Trophoblast cell (in vitro differentiated cells and primary cell): Measurements from ENCODE around the gene PARN.
"Not testable (repeated sequence)": the region's sequence is repeated elsewhere in the genome, so short reads cannot be mapped to it uniquely, and the experiment has no call there.

Experiments used
- DNase-seq, 2 donors: peaks; one replicate each; pipeline ENCODE4 v3.0.0-alpha.2; 2016
- H2AFZ ChIP-seq: 2 replicates; pipeline ENCODE4 v1.6.1; 2013; ENCODE audit warnings: low read length, moderate library complexity, mild to moderate bottlenecking; ENCODE audit not compliant: insufficient read depth, poor library complexity
- H2AK5ac ChIP-seq: 2 replicates; pipeline ENCODE4 v1.6.1; 2013; ENCODE audit warnings: mild to moderate bottlenecking, low read length
- H2BK120ac ChIP-seq: 2 replicates; pipeline ENCODE4 v1.6.1; 2013; ENCODE audit warnings: low read length, mild to moderate bottlenecking, moderate library complexity; ENCODE audit not compliant: insufficient read depth, poor library complexity
- H2BK12ac ChIP-seq: 2 replicates; pipeline ENCODE4 v1.6.1; 2013; ENCODE audit warnings: mild to moderate bottlenecking, low read length, moderate library complexity
- H2BK5ac ChIP-seq: 2 replicates; pipeline ENCODE4 v1.6.1; 2013; ENCODE audit warnings: low read length, low read depth, moderate library complexity, mild to moderate bottlenecking; ENCODE audit not compliant: poor library complexity
- H3K14ac ChIP-seq: 2 replicates; pipeline ENCODE4 v1.6.1; 2013; ENCODE audit warnings: mild to moderate bottlenecking, low read length
- H3K18ac ChIP-seq: 2 replicates; pipeline ENCODE4 v1.6.1; 2013; ENCODE audit warnings: mild to moderate bottlenecking, low read length
- H3K23ac ChIP-seq: 2 replicates; pipeline ENCODE4 v1.6.1; 2013; ENCODE audit warnings: low read length
- H3K27ac ChIP-seq: 2 replicates; pipeline ENCODE4 v1.5.1; 2013; ENCODE audit warnings: low read depth, mild to moderate bottlenecking, inconsistent platforms, low read length, moderate library complexity
- H3K27me3 ChIP-seq: 2 replicates; pipeline ENCODE4 v1.6.1; 2013; ENCODE audit warnings: inconsistent platforms, mild to moderate bottlenecking, low read length, moderate library complexity; ENCODE audit not compliant: insufficient read depth
- H3K36me3 ChIP-seq, 2 experiments: 1 replicate in 1 of 2; 2 replicates in 1 of 2; pipeline ENCODE4 v1.6.1; 2013; ENCODE audit warnings: low read length in 2 of 2, mild to moderate bottlenecking in 2 of 2, moderate library complexity in 1 of 2; ENCODE audit not compliant: insufficient read depth in 2 of 2, control insufficient read depth in 1 of 2
- H3K4ac ChIP-seq: 2 replicates; pipeline ENCODE4 v1.6.1; 2013; ENCODE audit warnings: low read depth, mild to moderate bottlenecking, low read length, moderate library complexity
- H3K4me1 ChIP-seq, 2 experiments: 1 replicate in 1 of 2; 2 replicates in 1 of 2; pipeline ENCODE4 v1.6.1; 2013; ENCODE audit warnings: low read length in 2 of 2, mild to moderate bottlenecking in 2 of 2, moderate library complexity in 1 of 2; ENCODE audit not compliant: insufficient read depth in 2 of 2, control insufficient read depth in 1 of 2
- H3K4me2 ChIP-seq: 2 replicates; pipeline ENCODE4 v1.6.1; 2013; ENCODE audit warnings: inconsistent platforms, mild to moderate bottlenecking, low read length, moderate library complexity
- H3K4me3 ChIP-seq: 2 replicates; pipeline ENCODE4 v1.5.1; 2013; ENCODE audit warnings: mild to moderate bottlenecking, low read depth, low read length, inconsistent platforms
- H3K79me1 ChIP-seq: one replicate; pipeline ENCODE4 v1.6.1; 2013; ENCODE audit warnings: low read length
- H3K79me2 ChIP-seq: 2 replicates; pipeline ENCODE4 v1.6.1; 2013; ENCODE audit warnings: low read length, mild to moderate bottlenecking; ENCODE audit not compliant: control insufficient read depth, insufficient read depth, poor library complexity
- H3K9ac ChIP-seq: 2 replicates; pipeline ENCODE4 v1.6.1; 2013; ENCODE audit warnings: mild to moderate bottlenecking, low read length
- H3K9me3 ChIP-seq: 2 replicates; pipeline ENCODE4 v1.6.1; 2013; ENCODE audit warnings: low read depth, mild to moderate bottlenecking, control low read depth, inconsistent platforms, low read length; ENCODE audit not compliant: insufficient read depth
- H4K12ac ChIP-seq: 2 replicates; pipeline ENCODE4 v1.6.1; 2013; ENCODE audit warnings: low read depth, mild to moderate bottlenecking, low read length, moderate library complexity
- H4K8ac ChIP-seq: 2 replicates; pipeline ENCODE4 v1.6.1; 2013; ENCODE audit warnings: low read depth, mild to moderate bottlenecking, low read length, moderate library complexity
- H4K91ac ChIP-seq: one replicate; pipeline ENCODE4 v1.6.1; 2013; ENCODE audit warnings: low read depth, mild to moderate bottlenecking, low read length, moderate library complexity
- WGBS: extraction: QIAGEN DNeasy Blood & Tissue Kit; methylation state at CpG from one replicate; pipeline ENCODE4 v1.1.7; 2013; ENCODE audit warnings: missing lambda C conversion rate; ENCODE audit not compliant: insufficient read length, insufficient coverage; ENCODE audit errors: extremely low coverage; 5-methylcytosine and 5-hydroxymethylcytosine counted together

Gene PARN

GRCh38 chr16:14434860-14435259 lies 195.2 kb downstream of the PARN start:
- no peak overlapping the region for H4K91ac ChIP-seq

GRCh38 chr16:14428971-14429637 lies 201.0 kb downstream of the PARN start:
- H3K14ac ChIP-seq, H3K9ac ChIP-seq, H3K36me3 ChIP-seq, H3K4ac ChIP-seq, H3K4me3 ChIP-seq, H2AFZ ChIP-seq, H3K79me2 ChIP-seq, H3K23ac ChIP-seq, H3K4me2 ChIP-seq, H2BK12ac ChIP-seq, H2BK5ac ChIP-seq, H4K91ac ChIP-seq, H3K9me3 ChIP-seq, H3K27ac ChIP-seq, H3K79me1 ChIP-seq, DNase-seq, H3K18ac ChIP-seq, H4K8ac ChIP-seq, H3K4me1 ChIP-seq, H3K27me3 ChIP-seq, H2BK120ac ChIP-seq, H4K12ac ChIP-seq, H2AK5ac ChIP-seq: not testable (repeated sequence)
- no CpG with 5 or more reads among the region's 14 CpGs for WGBS

More at GRCh38 chr16:14434860-14435259, 195.2 kb downstream of the PARN start:
- Histone ChIP-seq H3K79me2 (no peaks in the 10 kb centered on the region), H4K8ac (no peak overlapping the region), H3K27ac (no peak overlapping the region), H2BK12ac (no peak overlapping the region), H3K79me1 (no peaks in the 10 kb centered on the region), H2AFZ (no peak overlapping the region), H3K27me3 (no peaks in the 10 kb centered on the region), H3K4me2 (no peak overlapping the region), H3K4me1 (no peaks in the 10 kb centered on the region), H3K18ac (no peak overlapping the region), H3K4me3 (no peak overlapping the region), H2BK120ac (no peak overlapping the region), H2AK5ac (no peak overlapping the region), H4K12ac (no peak overlapping the region), H3K4ac (no peak overlapping the region), H3K9me3 (no peaks in the 10 kb centered on the region), H3K23ac (no peak overlapping the region), H3K36me3 (peaks cover 3 to 6% of the 10 kb centered on the region in 2 experiments), H3K9ac (no peak overlapping the region), H2BK5ac (no peak overlapping the region), H3K14ac (no peak overlapping the region)
- WGBS: no CpG with 5 or more reads among the region's 8 CpGs
- DNase-seq: no peak

- Histone ChIP-seq H2BK120ac (no peak overlapping the region), H3K23ac (no peak overlapping the region), H3K18ac (no peak overlapping the region), H3K4ac (no peak overlapping the region), H3K14ac (no peak overlapping the region), H4K91ac (no peak overlapping the region), H3K4me3 (no peak overlapping the region), H2BK12ac (no peak overlapping the region), H3K79me1 (no peaks in the 10 kb centered on the region), H3K79me2 (no peaks in the 10 kb centered on the region), H3K27me3 (no peaks in the 10 kb centered on the region), H2AK5ac (no peak overlapping the region), H4K8ac (no peak overlapping the region), H3K9ac (no peak overlapping the region), H3K4me2 (no peak overlapping the region), H2AFZ (no peak overlapping the region), H3K27ac (no peak overlapping the region), H3K4me1 (no peaks in the 10 kb centered on the region), H2BK5ac (no peak overlapping the region), H3K36me3 (peaks cover 0 to 3% of the 10 kb centered on the region in 2 experiments), H3K9me3 (no peaks in the 10 kb centered on the region), H4K12ac (no peak overlapping the region)
- WGBS: no CpG with 5 or more reads among the region's 4 CpGs
- no peak for DNase-seq
These were observed 202.0 kb downstream of the PARN start for GRCh38 chr16:14428043-14428442.

- Histone ChIP-seq H2AFZ (no peak overlapping the region), H3K4me1 (no peaks in the 10 kb centered on the region), H3K4ac (no peak overlapping the region), H2BK120ac (no peak overlapping the region), H4K12ac (no peak overlapping the region), H2BK12ac (no peak overlapping the region), H4K91ac (no peak overlapping the region), H3K4me3 (no peak overlapping the region), H3K79me2 (no peaks in the 10 kb centered on the region), H3K18ac (no peak overlapping the region), H3K9me3 (no peaks in the 10 kb centered on the region), H3K27me3 (no peaks in the 10 kb centered on the region), H2AK5ac (no peak overlapping the region), H2BK5ac (no peak overlapping the region), H3K14ac (no peak overlapping the region), H3K27ac (no peak overlapping the region), H4K8ac (no peak overlapping the region), H3K9ac (no peak overlapping the region), H3K36me3 (peaks cover 0 to 3% of the 10 kb centered on the region in 2 experiments), H3K23ac (no peak overlapping the region), H3K4me2 (no peak overlapping the region), H3K79me1 (no peaks in the 10 kb centered on the region)
- WGBS: no CpG with 5 or more reads among the region's 9 CpGs
- no peak for DNase-seq
These were observed 202.6 kb downstream of the PARN start for GRCh38 chr16:14427371-14427948.
